IPS-18a (cell line): ENCODE data around the gene ING2.

Experiments used
- H3K27ac ChIP-seq: one replicate; pipeline ENCODE4 v1.5.1; 2013; ENCODE audit warnings: low read length
- H3K27me3 ChIP-seq: one replicate; pipeline ENCODE4 v1.6.1; 2013; ENCODE audit warnings: mild to moderate bottlenecking, low read length; ENCODE audit not compliant: control insufficient read depth, insufficient read depth
- H3K36me3 ChIP-seq: one replicate; pipeline ENCODE4 v1.6.1; 2013; ENCODE audit warnings: low read depth, low read length; ENCODE audit not compliant: control insufficient read depth
- H3K4me1 ChIP-seq: one replicate; pipeline ENCODE4 v1.6.1; 2013; ENCODE audit warnings: low read depth, low read length; ENCODE audit not compliant: control insufficient read depth
- H3K4me3 ChIP-seq: one replicate; pipeline ENCODE4 v1.5.1; 2013; ENCODE audit warnings: low read length
- H3K9ac ChIP-seq: one replicate; pipeline ENCODE4 v1.6.1; 2013; ENCODE audit warnings: mild to moderate bottlenecking, low read length, moderate library complexity
- H3K9me3 ChIP-seq: one replicate; pipeline ENCODE4 v1.6.1; 2013; ENCODE audit warnings: low read depth, low read length; ENCODE audit not compliant: control insufficient read depth

ING2 gene

GRCh38 chr4:183503497-183504063 is 1.3 kb upstream of the ING2 start:
- peak overlapping the region; percentile 67 for H3K9ac ChIP-seq
- H3K27ac ChIP-seq: no peak overlapping the region
- no peaks in the 10 kb centered on the region for H3K9me3 ChIP-seq
- H3K36me3 ChIP-seq: no peaks in the 10 kb centered on the region
- H3K4me1 ChIP-seq: peaks cover 12% of the 10 kb centered on the region
- H3K4me3 ChIP-seq: peak overlapping the region; percentile 71
- no peaks in the 10 kb centered on the region for H3K27me3 ChIP-seq

GRCh38 chr4:183504064-183504929 is 561 bp upstream of the ING2 start:
- Histone ChIP-seq H3K9ac (peak overlapping the region; percentile 67), H3K4me3 (peak overlapping the region; percentile 71), H3K27ac (no peak overlapping the region), H3K36me3 (no peaks in the 10 kb centered on the region), H3K27me3 (no peaks in the 10 kb centered on the region), H3K9me3 (no peaks in the 10 kb centered on the region), H3K4me1 (peaks cover 12% of the 10 kb centered on the region)

GRCh38 chr4:183505611-183506388 is 942 bp downstream of the ING2 start:
- H3K9me3 ChIP-seq: no peaks in the 10 kb centered on the region
- peaks cover 7% of the 10 kb centered on the region for H3K36me3 ChIP-seq
- peak overlapping the region; percentile 71 for H3K4me3 ChIP-seq
- peak overlapping the region; percentile 67 for H3K9ac ChIP-seq
- H3K27ac ChIP-seq: peak overlapping the region; percentile 59
- no peaks in the 10 kb centered on the region for H3K27me3 ChIP-seq
- H3K4me1 ChIP-seq: peaks cover 12% of the 10 kb centered on the region

- H3K4me3 ChIP-seq: peak overlapping the region; percentile 71
- H3K27me3 ChIP-seq: no peaks in the 10 kb centered on the region
- peak overlapping the region; percentile 59 for H3K27ac ChIP-seq
These were observed 1.5 kb downstream of the ING2 start for GRCh38 chr4:183506389-183506735.

GRCh38 chr4:183507925-183508696 is 3.3 kb downstream of the ING2 start:
- Histone ChIP-seq H3K4me3 (no peak overlapping the region), H3K9ac (no peak overlapping the region), H3K4me1 (peaks cover 7% of the 10 kb centered on the region), H3K27ac (no peak overlapping the region), H3K9me3 (no peaks in the 10 kb centered on the region), H3K27me3 (no peaks in the 10 kb centered on the region), H3K36me3 (peaks cover 14% of the 10 kb centered on the region)

More at GRCh38 chr4:183506389-183506735, 1.5 kb downstream of the ING2 start:
- peak overlapping the region; percentile 67 for H3K9ac ChIP-seq
- peaks cover 12% of the 10 kb centered on the region for H3K4me1 ChIP-seq
- no peaks in the 10 kb centered on the region for H3K9me3 ChIP-seq
- H3K36me3 ChIP-seq: peaks cover 13% of the 10 kb centered on the region

GRCh38 chr4:183508697-183509335 is 4.0 kb downstream of the ING2 start:
- H3K9ac ChIP-seq: no peak overlapping the region
- H3K27ac ChIP-seq: no peak overlapping the region
- H3K9me3 ChIP-seq: no peaks in the 10 kb centered on the region
- peaks cover 3% of the 10 kb centered on the region for H3K4me1 ChIP-seq
- no peaks in the 10 kb centered on the region for H3K27me3 ChIP-seq
- H3K36me3 ChIP-seq: peaks cover 14% of the 10 kb centered on the region
- no peak overlapping the region for H3K4me3 ChIP-seq

GRCh38 chr4:183515411-183515810 is 10.6 kb downstream of the ING2 start:
- H3K4me3 ChIP-seq: no peak overlapping the region
- H3K27me3 ChIP-seq: no peaks in the 10 kb centered on the region
- no peak overlapping the region for H3K9ac ChIP-seq
- no peaks in the 10 kb centered on the region for H3K9me3 ChIP-seq
- H3K36me3 ChIP-seq: peaks cover 10% of the 10 kb centered on the region
- no peak overlapping the region for H3K27ac ChIP-seq
- peaks cover 3% of the 10 kb centered on the region for H3K4me1 ChIP-seq

- no peaks in the 10 kb centered on the region for H3K27me3 ChIP-seq
- no peak overlapping the region for H3K9ac ChIP-seq
- H3K36me3 ChIP-seq: no peaks in the 10 kb centered on the region
- no peaks in the 10 kb centered on the region for H3K9me3 ChIP-seq
- H3K27ac ChIP-seq: no peak overlapping the region
- H3K4me1 ChIP-seq: peaks cover 3% of the 10 kb centered on the region
- H3K4me3 ChIP-seq: no peak overlapping the region
These were observed 12.3 kb downstream of the ING2 start for GRCh38 chr4:183517194-183517593.

GRCh38 chr4:183517781-183518180 is 12.9 kb downstream of the ING2 start:
- Histone ChIP-seq H3K27ac (no peak overlapping the region), H3K9ac (no peak overlapping the region), H3K4me3 (no peak overlapping the region), H3K36me3 (no peaks in the 10 kb centered on the region), H3K27me3 (no peaks in the 10 kb centered on the region), H3K4me1 (peaks cover 1% of the 10 kb centered on the region), H3K9me3 (no peaks in the 10 kb centered on the region)

GRCh38 chr4:183522821-183523220 is 18.0 kb downstream of the ING2 start:
- Histone ChIP-seq H3K27me3 (no peaks in the 10 kb centered on the region), H3K36me3 (no peaks in the 10 kb centered on the region), H3K9ac (no peak overlapping the region), H3K4me1 (no peaks in the 10 kb centered on the region), H3K27ac (no peak overlapping the region), H3K4me3 (no peak overlapping the region), H3K9me3 (no peaks in the 10 kb centered on the region)
